ENCODE measurements around the gene MARCO. TPM values are rescaled to one million over a fixed set of nuclear protein-coding genes. Genes with fewer than 3 reads are reported as not detected.
A peak's percentile ranks its signal among the peaks of the same experiment; 100 is the strongest.

Gene MARCO, protein sequence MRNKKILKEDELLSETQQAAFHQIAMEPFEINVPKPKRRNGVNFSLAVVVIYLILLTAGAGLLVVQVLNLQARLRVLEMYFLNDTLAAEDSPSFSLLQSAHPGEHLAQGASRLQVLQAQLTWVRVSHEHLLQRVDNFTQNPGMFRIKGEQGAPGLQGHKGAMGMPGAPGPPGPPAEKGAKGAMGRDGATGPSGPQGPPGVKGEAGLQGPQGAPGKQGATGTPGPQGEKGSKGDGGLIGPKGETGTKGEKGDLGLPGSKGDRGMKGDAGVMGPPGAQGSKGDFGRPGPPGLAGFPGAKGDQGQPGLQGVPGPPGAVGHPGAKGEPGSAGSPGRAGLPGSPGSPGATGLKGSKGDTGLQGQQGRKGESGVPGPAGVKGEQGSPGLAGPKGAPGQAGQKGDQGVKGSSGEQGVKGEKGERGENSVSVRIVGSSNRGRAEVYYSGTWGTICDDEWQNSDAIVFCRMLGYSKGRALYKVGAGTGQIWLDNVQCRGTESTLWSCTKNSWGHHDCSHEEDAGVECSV
- polyA plus RNA-seq (2012; ENCODE audit: insufficient read depth, insufficient read length), result not detected

DNA sequence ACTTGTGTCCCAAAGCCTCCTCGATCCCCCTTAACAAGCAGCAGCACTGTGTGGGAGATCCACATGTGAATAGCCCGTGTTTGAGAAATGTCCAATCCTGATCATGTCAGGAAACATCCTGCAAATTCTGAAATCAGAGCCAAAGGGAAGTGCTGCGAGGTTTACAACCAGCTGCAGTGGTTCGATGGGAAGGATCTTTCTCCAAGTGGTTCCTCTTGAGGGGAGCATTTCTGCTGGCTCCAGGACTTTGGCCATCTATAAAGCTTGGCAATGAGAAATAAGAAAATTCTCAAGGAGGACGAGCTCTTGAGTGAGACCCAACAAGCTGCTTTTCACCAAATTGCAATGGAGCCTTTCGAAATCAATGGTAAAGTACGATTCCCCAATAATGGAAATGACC lies at the start of gene MARCO:
MARCO (plus strand) TSS at position 164 of the 400 bp plus-strand sequence; CDS start at position 271, 107 bp downstream.
- H3K4me3 ChIP-seq (ENCODE audit: low read length), result no peak within 1 kb of the TSS
- no peak for DNase-seq (ENCODE audit: low read depth, low spot score)

DNA sequence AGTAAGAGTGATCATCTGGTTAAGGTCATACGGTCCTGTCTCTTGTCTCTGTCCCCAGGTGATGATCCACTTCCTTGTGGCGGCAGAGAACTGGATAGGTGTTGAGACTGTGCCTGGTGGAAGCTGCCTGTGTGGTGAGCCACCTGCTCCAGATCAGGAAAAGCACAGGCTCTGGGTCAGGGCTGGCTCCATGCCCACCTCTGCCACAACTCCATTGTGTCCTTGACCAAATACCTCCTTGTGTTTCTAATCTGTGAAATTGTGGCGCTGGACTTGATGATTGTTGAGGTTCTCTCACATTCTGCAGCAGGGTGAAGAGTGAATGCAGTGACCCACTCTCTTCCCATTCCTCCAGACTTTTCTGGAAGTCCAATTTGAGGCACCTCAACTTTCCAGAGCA lies 48.9 kb upstream of the MARCO start:
- H3K4me3 ChIP-seq (ENCODE audit: low read length), result no peak overlapping the region
- DNase-seq (ENCODE audit: low read depth, low spot score), result no peak

DNA sequence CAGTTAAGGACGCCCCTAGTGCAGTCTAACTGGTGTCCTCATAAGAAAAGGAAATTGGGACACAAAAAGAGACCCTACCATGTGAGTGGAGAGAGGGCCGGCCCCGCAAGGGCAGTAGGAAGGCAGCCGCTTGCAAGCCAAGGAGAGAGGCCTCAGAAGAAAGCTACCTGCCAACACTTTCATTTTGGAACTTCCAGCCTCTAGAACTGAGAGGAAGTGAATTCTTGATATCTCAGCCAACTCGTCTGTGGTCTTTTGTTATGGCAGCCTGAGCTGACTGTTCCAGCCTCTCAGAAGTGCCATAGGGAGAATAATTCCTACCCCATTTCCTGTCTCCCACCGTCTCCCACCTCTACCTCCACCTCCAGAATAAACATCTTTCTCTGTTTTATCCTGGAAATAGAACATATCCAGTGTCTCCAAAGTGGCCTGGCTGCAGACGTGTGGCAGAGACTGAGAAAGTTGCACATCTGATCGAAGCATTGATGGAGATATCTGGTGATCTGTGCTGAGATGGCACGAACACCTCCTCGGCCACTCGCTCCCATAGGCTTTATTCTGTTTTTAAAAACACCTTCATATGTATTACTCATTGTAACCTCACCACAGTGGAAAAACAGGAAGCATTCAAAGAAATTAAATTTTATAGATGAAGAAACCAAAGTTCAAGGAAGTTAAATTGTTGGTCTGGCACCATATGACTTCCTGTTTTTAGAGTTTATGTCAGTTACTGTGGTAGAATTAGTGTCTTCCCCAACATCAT lies 39.5 kb upstream of the MARCO start:
- DNase-seq (ENCODE audit: low read depth, low spot score), result peak; percentile 19
- H3K4me3 ChIP-seq (ENCODE audit: low read length), result no peak overlapping the region

DNA sequence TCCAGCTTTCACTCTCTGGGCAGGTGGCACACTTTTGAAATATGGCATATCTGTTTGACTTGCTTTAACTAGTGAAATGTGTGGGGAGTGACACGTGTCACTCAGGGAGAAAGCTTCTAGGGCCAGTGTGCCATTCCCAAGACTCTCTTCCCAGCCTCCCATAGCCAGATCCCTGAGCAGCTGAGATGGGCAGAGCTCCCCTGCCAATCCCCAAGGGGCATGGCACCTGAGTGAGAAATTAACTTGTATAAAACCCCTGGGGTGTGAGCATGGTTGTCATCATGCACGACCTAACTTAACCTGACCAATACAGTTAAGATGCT lies 39.0 kb upstream of the MARCO start:
- no peak overlapping the region for H3K4me3 ChIP-seq (ENCODE audit: low read length)

DNA sequence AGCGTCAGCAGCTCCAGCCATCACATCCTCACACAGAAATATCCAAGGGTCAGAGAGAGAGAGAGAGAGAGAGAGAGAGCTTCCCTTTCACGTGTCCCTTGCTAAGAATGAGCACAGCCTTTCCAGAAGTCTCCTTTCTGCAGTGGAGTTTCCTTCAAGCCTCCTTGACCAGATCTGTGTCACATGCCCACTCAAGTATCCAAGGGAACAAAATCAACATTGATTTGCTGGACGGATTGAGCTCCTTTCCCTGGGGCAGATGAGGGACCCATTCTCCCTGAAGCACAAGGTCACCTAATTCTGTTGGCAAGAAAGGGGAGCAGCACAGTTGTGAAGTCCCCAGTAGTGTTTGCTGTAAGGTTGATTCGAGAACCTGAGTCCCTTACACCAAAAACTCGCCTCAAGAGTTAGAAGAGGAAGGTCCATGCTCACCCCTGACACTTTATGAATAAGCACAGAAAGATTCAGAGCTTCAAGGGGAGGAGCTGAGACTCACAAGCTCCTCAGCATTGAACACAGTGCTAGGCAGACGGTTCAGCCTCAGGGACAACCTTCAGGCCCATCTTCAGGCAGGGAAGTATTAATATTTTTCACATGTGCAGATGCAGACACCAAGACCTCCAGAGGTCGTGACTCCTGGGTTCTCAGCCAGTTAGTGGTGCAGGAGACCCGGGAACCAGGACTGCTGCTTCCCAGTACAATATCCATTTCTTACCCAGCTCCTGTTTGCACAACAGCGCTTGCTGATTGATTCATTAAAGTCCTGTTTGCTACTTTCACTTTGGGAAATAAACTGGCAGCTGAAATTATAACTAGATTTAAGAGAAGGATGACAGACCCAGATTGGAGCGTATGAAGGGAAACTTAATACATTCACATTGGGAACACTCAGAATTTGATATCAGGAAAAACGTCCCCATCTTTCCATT lies 38.2 kb upstream of the MARCO start:
- DNase-seq (ENCODE audit: low read depth, low spot score), result no peak
- no peak overlapping the region for H3K4me3 ChIP-seq (ENCODE audit: low read length)

More for the DNA sequence above, 39.0 kb upstream of the MARCO start:
- DNase-seq (ENCODE audit: low read depth, low spot score), result no peak

DNA sequence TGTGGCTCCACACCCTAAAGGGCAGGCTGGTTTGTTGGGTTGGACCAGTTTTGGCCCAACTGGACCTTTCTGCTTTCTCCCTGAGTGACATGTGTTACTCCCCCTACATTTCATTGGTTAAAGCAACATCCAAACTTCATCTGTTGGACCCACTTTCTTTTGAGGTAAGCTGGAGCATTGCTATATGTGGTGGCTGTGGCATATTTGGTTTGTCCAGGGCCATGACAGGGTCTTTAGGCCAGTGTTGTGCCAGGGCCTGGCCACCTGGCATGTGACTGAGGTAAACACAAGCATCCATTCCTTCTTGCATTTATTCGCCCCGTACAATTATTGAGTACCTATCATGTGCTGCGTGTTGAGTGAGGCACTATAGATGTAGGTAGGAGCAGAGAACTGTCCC lies 36.8 kb upstream of the MARCO start:
- DNase-seq (ENCODE audit: low read depth, low spot score), result no peak
- no peak overlapping the region for H3K4me3 ChIP-seq (ENCODE audit: low read length)

DNA sequence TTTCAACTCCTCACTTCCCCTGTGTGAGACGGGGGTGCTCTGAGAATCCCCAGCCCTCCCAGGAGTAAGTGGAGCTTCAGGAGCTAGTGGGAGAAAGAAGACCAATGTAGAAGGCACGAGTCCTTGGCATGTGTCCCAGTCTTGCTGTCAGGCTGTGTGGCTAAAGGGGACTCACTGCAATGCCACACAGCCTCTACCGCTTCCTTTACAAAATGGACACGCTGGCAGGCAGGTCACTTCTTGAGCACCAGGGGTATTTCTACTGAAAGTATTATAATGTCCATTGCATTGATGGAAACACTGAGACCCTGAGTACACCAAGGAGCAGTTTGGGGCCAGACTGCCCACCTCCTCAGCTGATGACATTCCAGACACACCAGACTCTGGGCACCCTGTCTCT lies 35.8 kb upstream of the MARCO start:
- no peak for DNase-seq (ENCODE audit: low read depth, low spot score)
- H3K4me3 ChIP-seq (ENCODE audit: low read length), result no peak overlapping the region

DNA sequence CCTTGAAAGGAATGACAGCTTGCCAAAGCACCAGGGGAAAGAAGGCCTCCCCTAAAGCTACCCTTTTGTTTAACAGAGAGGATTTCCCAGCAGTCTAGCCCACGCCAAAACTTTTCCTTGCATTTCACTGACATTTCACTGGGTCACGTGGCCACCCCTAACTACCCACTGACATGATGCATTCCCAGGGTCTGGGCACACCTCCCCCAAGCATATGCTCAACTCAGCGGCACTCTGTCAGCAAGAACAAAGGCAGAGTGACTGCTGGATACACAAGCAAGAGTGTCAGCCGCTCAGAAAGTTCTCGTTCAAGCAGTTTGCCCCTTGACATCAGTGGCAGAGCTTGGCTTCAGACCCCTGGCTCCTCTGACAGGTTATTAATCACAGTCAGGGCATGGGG lies 34.2 kb upstream of the MARCO start:
- no peak for DNase-seq (ENCODE audit: low read depth, low spot score)
- H3K4me3 ChIP-seq (ENCODE audit: low read length), result no peak overlapping the region

DNA sequence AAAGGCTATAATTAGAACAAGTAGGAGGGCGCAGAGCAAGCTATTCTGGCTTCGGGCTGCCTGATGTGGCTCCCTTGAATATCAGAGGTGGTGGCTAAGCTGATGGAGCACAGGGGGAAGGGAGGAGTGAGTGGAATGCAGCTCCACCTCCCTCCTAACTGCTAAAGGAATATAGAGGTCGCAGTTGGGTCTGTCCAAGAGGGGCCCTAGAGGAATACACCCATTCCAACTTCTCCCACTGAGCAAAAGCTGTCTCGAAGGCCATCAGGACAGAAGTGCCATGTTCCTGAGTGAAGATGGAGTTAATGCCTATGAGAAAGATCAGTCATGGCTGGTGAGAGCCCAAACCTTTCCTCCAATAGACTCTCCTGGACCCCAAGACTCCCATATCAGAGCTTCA lies 32.8 kb upstream of the MARCO start:
- no peak for DNase-seq (ENCODE audit: low read depth, low spot score)
- no peak overlapping the region for H3K4me3 ChIP-seq (ENCODE audit: low read length)

DNA sequence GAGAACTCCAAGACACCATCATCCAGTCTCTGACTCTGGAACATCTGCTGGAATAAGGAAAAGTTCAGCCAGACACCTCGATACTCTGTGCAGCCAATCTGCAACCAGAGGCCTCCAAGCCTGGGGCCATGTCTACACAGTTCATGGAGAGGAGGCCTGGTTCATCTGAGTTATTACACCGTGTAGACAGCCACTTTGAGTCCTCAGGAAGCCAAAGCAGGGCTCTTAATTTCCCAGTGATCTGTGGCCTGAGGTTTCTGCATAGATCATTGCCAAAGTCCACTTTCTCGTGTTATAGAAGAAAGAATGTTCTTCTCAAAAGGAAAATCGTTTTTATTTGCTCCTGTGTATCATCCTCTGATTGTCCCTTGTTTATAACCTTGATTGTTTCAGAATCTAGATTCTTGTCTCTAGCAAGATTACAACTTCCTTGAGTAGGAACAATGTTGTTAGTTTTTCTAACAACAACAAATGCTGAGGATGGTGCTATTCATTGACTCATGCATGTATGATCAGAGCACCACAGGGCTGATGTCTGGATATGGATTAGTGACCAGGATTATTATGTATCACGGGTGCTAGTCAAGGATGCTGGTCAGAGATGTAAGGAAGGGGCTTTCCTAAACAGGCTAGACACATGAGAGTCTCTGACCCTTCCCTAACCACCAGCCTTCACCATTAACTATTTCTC lies 30.7 kb upstream of the MARCO start:
- DNase-seq (ENCODE audit: low read depth, low spot score), result no peak
- no peak overlapping the region for H3K4me3 ChIP-seq (ENCODE audit: low read length)

DNA sequence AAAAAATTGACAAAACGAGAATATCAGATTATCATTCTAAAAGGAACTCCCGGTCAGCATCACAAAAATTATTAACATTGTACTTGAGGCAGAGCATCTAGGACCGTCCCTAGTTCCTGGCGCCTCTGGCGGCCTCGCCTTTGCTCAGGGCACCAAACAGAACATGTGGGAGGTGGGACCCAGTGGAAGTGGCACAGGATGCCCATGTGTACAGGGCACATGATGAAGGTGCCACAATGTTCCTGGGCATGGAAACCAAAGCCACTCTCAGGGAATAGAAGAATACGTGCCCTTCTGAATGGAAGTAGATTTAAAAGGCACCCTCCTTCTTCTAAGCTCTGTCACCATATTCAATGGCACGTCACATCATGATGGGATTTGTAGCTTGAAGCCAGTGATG lies 30.1 kb upstream of the MARCO start:
- DNase-seq (ENCODE audit: low read depth, low spot score), result no peak

DNA sequence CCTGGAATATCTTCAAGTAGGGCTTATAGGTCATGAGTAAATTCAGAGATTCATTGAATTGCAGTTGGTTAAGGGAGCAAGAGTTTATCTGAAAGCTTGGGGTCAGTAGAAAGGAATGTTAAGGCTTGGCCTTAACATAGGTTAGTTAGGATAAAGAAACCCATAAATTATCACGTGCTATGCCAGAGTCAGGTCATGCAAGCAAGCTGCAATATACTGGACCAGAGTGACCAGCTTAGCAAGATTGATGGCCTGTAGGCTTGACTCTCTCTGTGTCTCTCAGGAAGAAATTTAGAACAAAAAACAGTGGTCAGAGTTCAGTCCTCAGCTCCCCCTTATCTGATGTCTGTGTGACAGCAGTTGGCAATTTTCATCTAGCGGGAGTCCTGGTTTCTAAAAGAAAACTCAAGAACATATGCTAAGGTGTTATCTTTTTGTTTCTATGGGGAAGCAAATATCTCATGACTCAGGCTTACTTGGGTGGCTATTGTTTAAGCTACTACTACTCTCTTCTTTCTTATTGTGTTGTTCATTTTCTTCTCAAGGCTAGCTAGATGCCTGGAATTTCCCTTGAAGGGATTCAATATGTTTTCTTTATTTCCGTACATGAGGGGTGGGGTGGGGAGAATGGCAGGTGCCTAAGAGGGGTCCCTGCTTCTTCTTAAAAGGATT lies 28.7 kb upstream of the MARCO start:
- no peak for DNase-seq (ENCODE audit: low read depth, low spot score)
- no peak overlapping the region for H3K4me3 ChIP-seq (ENCODE audit: low read length)

More for the DNA sequence above, 30.1 kb upstream of the MARCO start:
- H3K4me3 ChIP-seq (ENCODE audit: low read length), result no peak overlapping the region

DNA sequence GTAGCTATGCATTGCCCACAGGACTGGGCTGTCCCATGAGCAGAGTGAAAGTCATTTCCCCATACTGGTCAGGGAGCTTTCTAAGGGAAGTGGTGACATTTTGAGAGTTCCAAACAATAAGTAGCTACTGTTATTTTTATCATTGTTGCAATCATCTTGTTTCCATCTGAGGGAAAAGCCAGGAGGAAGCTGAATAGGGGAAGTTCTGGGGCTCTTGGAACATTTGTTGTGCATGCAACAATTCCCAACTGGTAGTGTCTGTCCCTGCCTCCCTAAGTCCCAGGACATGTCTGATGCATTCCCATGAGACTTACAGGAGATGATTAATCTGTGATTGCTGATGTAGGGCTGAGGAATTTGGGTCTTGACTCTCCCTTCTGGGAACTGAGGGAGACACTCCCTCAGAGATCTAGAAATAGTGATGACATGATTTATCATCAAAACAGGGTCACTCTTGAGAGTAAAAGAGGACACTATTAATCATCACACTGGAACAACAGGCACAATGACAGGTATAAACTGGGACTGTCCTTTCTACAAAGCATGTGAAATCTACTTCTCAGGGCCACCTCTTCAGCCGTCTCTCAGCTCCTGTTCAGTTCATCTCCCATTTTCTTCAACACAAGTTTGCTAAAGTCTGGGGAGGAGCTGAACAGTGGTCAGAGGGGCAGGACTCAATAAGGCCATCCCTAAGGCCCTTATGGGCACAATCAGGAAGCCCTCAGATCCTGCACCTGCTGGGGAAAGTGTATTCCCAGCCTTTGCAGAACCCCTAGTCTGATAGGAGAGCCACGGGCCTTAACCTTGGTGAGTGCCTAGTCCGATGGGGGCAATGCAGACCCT lies 28.0 kb upstream of the MARCO start:
- DNase-seq (ENCODE audit: low read depth, low spot score), result no peak

DNA sequence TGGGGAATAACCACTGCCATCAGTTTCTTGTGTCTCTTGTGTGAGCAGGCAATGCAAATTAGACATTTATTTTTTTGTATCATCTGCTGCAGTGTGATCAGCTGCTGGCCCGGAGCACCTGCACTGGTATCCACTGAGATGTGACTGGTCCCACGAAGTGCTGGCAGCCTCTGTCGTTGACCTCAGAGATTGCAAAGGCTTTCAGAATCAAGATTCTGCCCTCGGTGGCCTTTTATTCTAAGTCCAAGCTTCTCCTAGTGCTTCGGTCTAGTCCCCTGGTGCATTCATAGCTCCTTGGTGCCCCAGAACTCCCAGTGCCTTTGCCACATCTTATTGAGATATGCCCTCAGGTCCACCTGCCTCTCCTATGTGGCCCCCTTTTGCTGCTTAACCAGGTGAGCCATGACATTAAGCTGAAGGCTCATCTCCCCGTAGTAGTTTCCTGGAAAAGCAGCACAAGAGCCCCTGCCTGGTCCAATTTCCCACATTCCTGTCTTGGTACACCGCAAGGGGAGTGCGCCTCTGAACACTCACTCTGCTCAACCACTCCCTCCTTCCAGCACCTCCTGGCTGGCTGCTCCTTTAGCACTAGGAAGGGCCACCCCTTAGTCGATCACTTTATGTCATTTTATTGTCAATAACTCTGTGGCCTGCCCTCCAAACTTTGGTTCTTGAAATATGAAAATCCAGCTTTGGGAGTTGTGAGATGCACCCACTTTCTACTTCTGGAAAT lies 27.1 kb upstream of the MARCO start:
- H3K4me3 ChIP-seq (ENCODE audit: low read length), result no peak overlapping the region
- DNase-seq (ENCODE audit: low read depth, low spot score), result no peak

More for the DNA sequence above, 28.0 kb upstream of the MARCO start:
- no peak overlapping the region for H3K4me3 ChIP-seq (ENCODE audit: low read length)

DNA sequence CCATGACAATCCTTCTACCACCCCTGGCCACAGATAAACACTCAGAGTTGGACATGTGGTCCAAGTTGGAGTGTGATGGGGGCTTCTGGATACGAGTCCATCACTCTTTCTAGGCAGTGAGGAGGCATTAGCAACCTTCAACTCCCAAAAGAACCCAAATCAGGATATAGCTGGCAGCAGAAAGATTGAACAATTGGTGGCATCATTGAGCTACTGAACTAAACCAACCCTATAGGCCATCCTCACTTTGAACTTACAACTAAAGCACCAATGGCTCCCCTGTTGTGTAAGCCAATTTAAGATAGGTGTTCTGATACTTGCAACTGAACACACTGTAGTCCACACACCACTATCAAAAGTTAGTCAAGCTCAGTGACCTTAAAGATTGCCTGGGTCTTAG lies 24.0 kb upstream of the MARCO start:
- no peak overlapping the region for H3K4me3 ChIP-seq (ENCODE audit: low read length)
- DNase-seq (ENCODE audit: low read depth, low spot score), result no peak

DNA sequence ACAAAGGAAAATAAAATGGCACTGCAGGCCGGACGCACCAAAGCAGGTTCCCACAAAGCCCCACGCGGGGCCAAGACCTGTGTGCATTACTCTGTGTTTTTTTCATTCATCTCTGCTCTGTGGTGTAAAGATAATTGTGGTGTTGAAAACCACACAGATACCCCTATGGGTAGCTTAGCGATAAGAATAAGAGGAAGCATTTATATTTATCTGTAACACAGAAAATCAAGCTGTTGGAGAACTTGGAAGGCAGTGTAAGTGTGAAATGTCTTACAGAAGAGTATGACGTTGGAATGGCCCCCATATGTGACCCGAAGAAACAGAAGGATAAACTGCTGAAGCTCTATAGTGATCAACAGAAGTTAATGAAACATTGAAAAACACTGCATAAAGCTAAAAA lies 20.3 kb upstream of the MARCO start:
- no peak overlapping the region for H3K4me3 ChIP-seq (ENCODE audit: low read length)
- no peak for DNase-seq (ENCODE audit: low read depth, low spot score)

DNA sequence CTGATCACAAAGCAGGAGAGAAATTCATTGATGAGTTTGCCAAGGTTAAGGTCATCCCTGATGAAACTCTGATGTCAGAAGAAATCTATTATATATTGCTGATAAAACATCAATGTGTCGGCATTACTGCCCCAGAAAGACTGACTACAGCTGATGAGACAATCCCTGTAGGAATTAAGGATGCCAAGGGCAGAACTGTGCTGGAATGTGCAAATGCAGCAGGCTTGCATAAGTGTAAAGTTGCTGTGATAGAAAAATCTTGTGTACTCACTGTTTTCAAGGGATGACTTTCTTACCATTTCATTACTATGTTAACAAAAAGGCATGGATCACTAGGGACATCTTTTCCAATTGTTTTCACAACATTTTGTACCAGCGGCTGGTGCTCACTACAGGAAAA lies 19.7 kb upstream of the MARCO start:
- no peak overlapping the region for H3K4me3 ChIP-seq (ENCODE audit: low read length)
- no peak for DNase-seq (ENCODE audit: low read depth, low spot score)

Data from Jurkat, Clone E6-1 (cell line).